DND-41 (cell line): ENCODE measurements around the gene EID3.

ENCODE experiments used
- ATAC-seq: fragments of 200-7000 bp; cut with Tn5 transposase; 3 replicates; pipeline ENCODE4 v1.9.1; 2021; ENCODE audit warnings: low read depth; ENCODE audit not compliant: insufficient read depth
- DNase-seq: peaks from one replicate; pipeline ENCODE4 v3.0.0-alpha.2; 2020
- H2AFZ ChIP-seq: 2 replicates; pipeline ENCODE4 v1.6.0; 2012; ENCODE audit warnings: low read depth, low read length
- H3K27ac ChIP-seq: 2 replicates; pipeline ENCODE4 v1.5.1; 2012; ENCODE audit warnings: low read length, inconsistent platforms
- H3K27me3 ChIP-seq: fragments of 200-600 bp; sonication (generic); 2 replicates; pipeline ENCODE4 v1.6.0; 2012; ENCODE audit warnings: low read length, mild to moderate bottlenecking, inconsistent platforms; ENCODE audit not compliant: insufficient read depth, poor library complexity
- H3K36me3 ChIP-seq: 2 replicates; pipeline ENCODE4 v1.5.1; 2012; ENCODE audit warnings: low read length, inconsistent platforms; ENCODE audit not compliant: insufficient read depth
- H3K4me1 ChIP-seq: 2 replicates; pipeline ENCODE4 v1.5.1; 2012; ENCODE audit warnings: mild to moderate bottlenecking, low read length; ENCODE audit not compliant: insufficient read depth
- H3K4me2 ChIP-seq: 2 replicates; pipeline ENCODE4 v1.6.0; 2012; ENCODE audit warnings: mild to moderate bottlenecking, moderate library complexity, low read length, inconsistent platforms; ENCODE audit not compliant: insufficient read depth
- H3K4me3 ChIP-seq, 2 experiments: fragments of 200-600 bp in 1 of 2; shearing (Covaris generic) in 1 of 2; 2 replicates each; pipeline ENCODE4 v1.5.1; 2012 to 2016; ENCODE audit warnings: inconsistent platforms in 2 of 2, low read length in 2 of 2, mild to moderate bottlenecking in 2 of 2, low read depth in 1 of 2, moderate library complexity in 1 of 2
- H3K79me2 ChIP-seq: 2 replicates; pipeline ENCODE4 v1.6.0; 2012; ENCODE audit warnings: low read length, inconsistent platforms; ENCODE audit not compliant: insufficient read depth
- H3K9ac ChIP-seq: 2 replicates; pipeline ENCODE4 v1.6.0; 2012; ENCODE audit warnings: low read depth, mild to moderate bottlenecking, inconsistent platforms, low read length, moderate library complexity
- H3K9me3 ChIP-seq: 2 replicates; pipeline ENCODE4 v1.5.1; 2012; ENCODE audit warnings: low read length, moderate library complexity, mild to moderate bottlenecking, inconsistent platforms; ENCODE audit not compliant: insufficient read depth, severe bottlenecking
- H4K20me1 ChIP-seq: 2 replicates; pipeline ENCODE4 v1.6.0; 2012; ENCODE audit warnings: low read length; ENCODE audit not compliant: insufficient read depth
- EZH2 ChIP-seq: IDR thresholded peaks from 3 replicates; pipeline ENCODE4 v1.6.1; 2012; ENCODE audit warnings: borderline replicate concordance, low read depth, mild to moderate bottlenecking, moderate library complexity, low read length, inconsistent platforms; ENCODE audit not compliant: severe bottlenecking
- TF ChIP-seq, protein P1 (sequence below): IDR thresholded peaks from 2 replicates; pipeline ENCODE4 v1.5.1; 2012; ENCODE audit warnings: borderline replicate concordance, low read length, moderate library complexity, mild to moderate bottlenecking; ENCODE audit not compliant: poor library complexity, severe bottlenecking; ENCODE audit errors: extremely low read depth

The EID3 gene

DNA sequence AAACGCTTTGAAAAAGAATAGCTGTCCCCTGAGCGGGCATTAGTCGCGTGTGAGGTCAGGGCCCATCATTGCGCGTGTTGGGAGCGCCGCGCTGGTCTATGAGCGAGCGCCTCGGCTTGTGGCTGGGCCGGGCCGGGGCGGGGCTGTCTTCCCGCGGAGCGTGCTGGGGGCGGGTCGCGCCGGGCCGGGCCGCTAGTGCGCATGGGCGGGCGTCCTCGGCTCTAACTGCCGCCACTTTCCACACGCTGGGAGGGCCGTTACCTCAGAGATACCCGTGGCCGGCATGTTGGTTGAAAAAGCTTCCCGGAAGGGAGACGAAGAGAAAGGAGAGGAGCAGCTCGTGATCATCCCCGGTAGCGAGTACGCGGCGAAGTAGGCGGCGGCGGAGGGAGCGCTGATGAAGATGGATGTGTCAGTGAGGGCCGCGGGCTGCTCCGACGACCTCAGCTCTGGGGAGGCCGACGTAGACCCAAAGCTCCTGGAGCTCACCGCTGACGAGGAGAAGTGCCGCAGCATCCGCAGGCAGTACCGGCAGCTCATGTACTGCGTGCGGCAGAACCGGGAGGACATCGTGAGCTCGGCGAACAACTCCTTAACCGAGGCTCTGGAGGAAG is at the start of gene EID3:
Gene EID3, plus strand, starts transcription at position 202 of the 614 bp plus-strand sequence. Its CDS starts 196 bp downstream, at position 398.
- Histone ChIP-seq H2AFZ (no peak within 1 kb of the TSS), H3K36me3 (peaks cover 36% of the 10 kb centered on the region; the same call in 1 of the 2 replicates)

DNA sequence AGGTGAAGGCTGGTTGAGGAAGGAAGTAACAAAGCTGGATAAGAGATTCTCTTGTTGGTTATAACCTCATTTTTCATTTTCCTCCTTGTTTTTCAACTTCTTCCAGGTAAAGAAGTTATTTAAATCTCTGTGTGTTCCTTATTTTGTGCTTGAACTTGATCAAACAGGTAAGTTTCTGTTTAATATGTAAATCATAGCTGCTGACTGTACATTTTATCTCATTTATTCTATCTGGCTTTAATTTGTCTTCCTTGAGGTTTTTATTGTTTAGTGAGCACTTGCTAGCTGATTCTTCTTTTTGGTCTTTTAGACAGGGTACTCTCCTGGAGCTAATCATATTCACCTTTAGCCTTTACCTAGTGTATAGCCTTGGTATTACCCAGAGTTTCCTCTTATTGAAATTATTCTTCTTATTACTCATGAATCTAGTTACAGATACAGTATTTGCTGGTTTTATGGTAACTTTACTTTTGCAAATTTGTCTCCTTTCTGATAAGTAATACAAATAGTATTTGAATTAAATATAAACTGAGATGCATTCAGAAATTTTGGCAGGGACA is 45.5 kb upstream of the EID3 start:
- Histone ChIP-seq H3K9ac (no peak overlapping the region), H3K9me3 (no peaks in the 10 kb centered on the region), H3K27ac (no peak overlapping the region), H3K4me3 (no peak overlapping the region), H3K4me1 (no peaks in the 10 kb centered on the region), H4K20me1 (no peaks in the 10 kb centered on the region), H2AFZ (no peak overlapping the region), H3K27me3 (no peaks in the 10 kb centered on the region), H3K79me2 (no peaks in the 10 kb centered on the region), H3K4me2 (no peak overlapping the region), H3K36me3 (no peaks in the 10 kb centered on the region)
- DNase-seq (no peak), ATAC-seq (no peak)
- TF ChIP-seq EZH2, result no peak
- TF ChIP-seq, protein P1, sequence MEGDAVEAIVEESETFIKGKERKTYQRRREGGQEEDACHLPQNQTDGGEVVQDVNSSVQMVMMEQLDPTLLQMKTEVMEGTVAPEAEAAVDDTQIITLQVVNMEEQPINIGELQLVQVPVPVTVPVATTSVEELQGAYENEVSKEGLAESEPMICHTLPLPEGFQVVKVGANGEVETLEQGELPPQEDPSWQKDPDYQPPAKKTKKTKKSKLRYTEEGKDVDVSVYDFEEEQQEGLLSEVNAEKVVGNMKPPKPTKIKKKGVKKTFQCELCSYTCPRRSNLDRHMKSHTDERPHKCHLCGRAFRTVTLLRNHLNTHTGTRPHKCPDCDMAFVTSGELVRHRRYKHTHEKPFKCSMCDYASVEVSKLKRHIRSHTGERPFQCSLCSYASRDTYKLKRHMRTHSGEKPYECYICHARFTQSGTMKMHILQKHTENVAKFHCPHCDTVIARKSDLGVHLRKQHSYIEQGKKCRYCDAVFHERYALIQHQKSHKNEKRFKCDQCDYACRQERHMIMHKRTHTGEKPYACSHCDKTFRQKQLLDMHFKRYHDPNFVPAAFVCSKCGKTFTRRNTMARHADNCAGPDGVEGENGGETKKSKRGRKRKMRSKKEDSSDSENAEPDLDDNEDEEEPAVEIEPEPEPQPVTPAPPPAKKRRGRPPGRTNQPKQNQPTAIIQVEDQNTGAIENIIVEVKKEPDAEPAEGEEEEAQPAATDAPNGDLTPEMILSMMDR, result no peak

More for the DNA sequence above, at the start of gene EID3:
- no peak for DNase-seq
- no peaks in the 10 kb centered on the region for H3K27me3 ChIP-seq
- no peak within 1 kb of the TSS for H3K9ac ChIP-seq
- no peak within 1 kb of the TSS for H3K4me2 ChIP-seq
- no peak within 1 kb of the TSS for H3K27ac ChIP-seq
- ATAC-seq, result no peak
- peaks cover 59% of the 10 kb centered on the region for H4K20me1 ChIP-seq
- H3K4me1 ChIP-seq, result no peaks in the 10 kb centered on the region
- H3K9me3 ChIP-seq, result no peaks in the 10 kb centered on the region
- H3K79me2 ChIP-seq, result peaks cover 96% of the 10 kb centered on the region
- TF ChIP-seq, protein P1, result no peak
- TF ChIP-seq EZH2, result no peak
- no peak within 1 kb of the TSS for H3K4me3 ChIP-seq

DNA sequence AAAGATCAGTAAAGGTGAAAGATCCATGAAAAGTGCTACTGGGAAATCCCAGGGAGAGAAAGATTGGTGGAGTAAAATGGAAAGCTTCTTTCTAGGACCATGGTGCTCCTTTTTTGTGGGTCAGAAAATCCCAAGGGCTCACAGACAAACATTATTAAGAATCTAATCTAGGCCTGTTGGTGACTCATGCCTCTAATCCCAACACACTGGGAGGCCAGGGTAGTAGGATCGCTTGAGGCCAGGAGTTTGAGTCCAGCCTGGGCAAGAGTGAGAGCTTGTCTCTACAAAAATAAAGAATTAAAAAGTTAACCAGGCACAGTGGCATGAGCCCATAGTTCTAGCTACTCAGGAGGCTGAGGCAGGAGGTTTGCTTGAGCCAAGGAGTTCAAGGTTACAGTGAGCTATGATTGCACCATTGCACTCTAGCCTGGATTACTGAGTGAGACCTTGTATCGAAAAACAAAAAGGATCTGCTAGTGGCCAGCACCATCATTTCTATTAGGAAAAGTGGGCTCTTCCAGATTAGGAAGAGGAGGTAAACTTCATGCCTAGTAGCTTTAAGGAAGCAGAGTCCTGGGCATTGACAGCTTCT is 45.0 kb upstream of the EID3 start:
- H3K4me2 ChIP-seq, result no peak overlapping the region
- H3K36me3 ChIP-seq, result no peaks in the 10 kb centered on the region
- no peak overlapping the region for H3K9ac ChIP-seq
- H4K20me1 ChIP-seq, result no peaks in the 10 kb centered on the region
- TF ChIP-seq, protein P1, result no peak
- no peak for TF ChIP-seq EZH2
- DNase-seq (no peak), ATAC-seq (no peak)
- no peaks in the 10 kb centered on the region for H3K27me3 ChIP-seq
- no peak overlapping the region for H3K27ac ChIP-seq
- H3K4me1 ChIP-seq, result no peaks in the 10 kb centered on the region
- no peak overlapping the region for H2AFZ ChIP-seq
- no peaks in the 10 kb centered on the region for H3K9me3 ChIP-seq
- no peaks in the 10 kb centered on the region for H3K79me2 ChIP-seq
- H3K4me3 ChIP-seq, result no peak overlapping the region
